Ishikawa (cell line): ENCODE measurements around the gene CLIP4.

ENCODE experiments used
- CEBPB ChIP-seq: IDR thresholded peaks from 2 replicates; pipeline ENCODE4 v1.6.1; 2012
- CREB1 ChIP-seq: IDR thresholded peaks from 2 replicates; pipeline ENCODE4 v1.6.1; 2012; ENCODE audit warnings: low read depth
- EGR1 ChIP-seq: IDR thresholded peaks from 2 replicates; pipeline ENCODE4 v1.6.1; 2012
- EP300 ChIP-seq: IDR thresholded peaks from 2 replicates; pipeline ENCODE4 v1.6.1; 2012; ENCODE audit warnings: borderline replicate concordance
- FOXM1 ChIP-seq: IDR thresholded peaks from 2 replicates; pipeline ENCODE4 v1.6.1; 2012; ENCODE audit warnings: low read depth, borderline replicate concordance
- RAD21 ChIP-seq: IDR thresholded peaks from 2 replicates; pipeline ENCODE4 v1.6.1; 2012; ENCODE audit warnings: low read depth
- TAF1 ChIP-seq: IDR thresholded peaks from 2 replicates; pipeline ENCODE4 v1.6.1; 2012; ENCODE audit warnings: low read depth, mild to moderate bottlenecking
- TCF12 ChIP-seq: IDR thresholded peaks from 2 replicates; pipeline ENCODE4 v1.6.1; 2012; ENCODE audit warnings: low read depth
- TEAD4 ChIP-seq: IDR thresholded peaks from 2 replicates; pipeline ENCODE4 v1.6.1; 2012
- YY1 ChIP-seq: IDR thresholded peaks from 2 replicates; pipeline ENCODE4 v1.6.1; 2012; ENCODE audit warnings: low read depth
- ZBTB7A ChIP-seq: IDR thresholded peaks from 2 replicates; pipeline ENCODE4 v1.6.1; 2012; ENCODE audit warnings: low read depth
- TF ChIP-seq, protein P1 (sequence below): IDR thresholded peaks from 2 replicates; pipeline ENCODE4 v1.6.1; 2012
- TF ChIP-seq, protein P2 (sequence below): IDR thresholded peaks from 2 replicates; pipeline ENCODE4 v1.6.1; 2012
- TF ChIP-seq, protein P3 (sequence below): IDR thresholded peaks from 2 replicates; pipeline ENCODE4 v1.6.1; 2012; ENCODE audit warnings: low read depth, mild to moderate bottlenecking

DNA sequence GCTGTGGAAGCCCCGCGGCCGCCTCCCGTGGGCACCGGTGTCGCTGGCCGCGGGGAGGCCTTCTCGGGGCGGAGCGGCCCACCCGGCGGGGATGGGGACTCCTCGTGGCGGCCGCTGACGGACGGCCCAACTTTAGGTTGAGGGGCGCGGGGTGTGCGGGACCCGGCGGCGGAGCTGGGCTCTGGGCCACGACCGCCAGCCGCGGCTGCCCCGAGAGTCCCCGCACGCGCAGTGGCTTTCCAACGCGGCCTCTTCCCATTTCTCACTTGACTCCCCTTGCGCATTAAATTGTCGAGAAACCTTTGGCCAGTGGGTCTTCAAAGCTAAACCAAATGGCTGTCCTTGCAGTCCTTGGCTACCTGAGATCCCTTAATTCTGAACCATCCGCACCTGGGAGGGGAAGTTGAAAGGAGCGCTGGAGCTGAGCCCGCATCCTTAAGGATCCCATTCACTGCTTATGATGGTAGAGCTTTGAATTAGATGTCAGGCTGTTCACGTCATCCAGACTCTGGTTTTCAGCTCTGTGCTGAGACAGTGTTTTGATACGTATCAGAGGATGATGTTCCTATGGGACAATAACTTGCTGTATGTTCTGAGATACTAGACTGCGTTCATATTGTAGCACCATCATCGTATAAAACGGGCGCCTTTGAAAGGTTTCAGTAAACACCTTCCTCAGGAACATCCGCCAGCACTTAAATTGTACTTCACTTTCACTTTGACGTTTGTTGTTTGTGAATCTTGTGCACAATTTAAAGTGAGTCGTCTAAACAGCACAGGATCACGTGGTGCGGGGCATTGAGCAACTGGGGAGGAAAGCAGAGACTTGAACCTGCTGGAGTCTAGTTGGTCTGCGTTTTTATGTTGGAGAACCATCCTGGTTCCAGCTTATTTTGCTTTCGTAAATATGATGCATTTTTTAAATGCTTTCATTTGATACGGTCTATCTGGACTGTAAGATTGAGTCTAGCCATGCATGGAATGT lies 874 bp downstream of the CLIP4 start:
- TF ChIP-seq, protein P1, sequence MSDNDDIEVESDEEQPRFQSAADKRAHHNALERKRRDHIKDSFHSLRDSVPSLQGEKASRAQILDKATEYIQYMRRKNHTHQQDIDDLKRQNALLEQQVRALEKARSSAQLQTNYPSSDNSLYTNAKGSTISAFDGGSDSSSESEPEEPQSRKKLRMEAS: no peak
- TF ChIP-seq CEBPB (peak; percentile 63), CREB1 (no peak), EP300 (no peak), ZBTB7A (no peak), TAF1 (peak; percentile 20; the same call in 1 of the 2 replicates), RAD21 (no peak), YY1 (no peak), EGR1 (no peak), FOXM1 (no peak), TCF12 (no peak), TEAD4 (no peak)
- TF ChIP-seq, protein P2, sequence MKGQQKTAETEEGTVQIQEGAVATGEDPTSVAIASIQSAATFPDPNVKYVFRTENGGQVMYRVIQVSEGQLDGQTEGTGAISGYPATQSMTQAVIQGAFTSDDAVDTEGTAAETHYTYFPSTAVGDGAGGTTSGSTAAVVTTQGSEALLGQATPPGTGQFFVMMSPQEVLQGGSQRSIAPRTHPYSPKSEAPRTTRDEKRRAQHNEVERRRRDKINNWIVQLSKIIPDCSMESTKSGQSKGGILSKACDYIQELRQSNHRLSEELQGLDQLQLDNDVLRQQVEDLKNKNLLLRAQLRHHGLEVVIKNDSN: peak; percentile 84
- TF ChIP-seq, protein P3, sequence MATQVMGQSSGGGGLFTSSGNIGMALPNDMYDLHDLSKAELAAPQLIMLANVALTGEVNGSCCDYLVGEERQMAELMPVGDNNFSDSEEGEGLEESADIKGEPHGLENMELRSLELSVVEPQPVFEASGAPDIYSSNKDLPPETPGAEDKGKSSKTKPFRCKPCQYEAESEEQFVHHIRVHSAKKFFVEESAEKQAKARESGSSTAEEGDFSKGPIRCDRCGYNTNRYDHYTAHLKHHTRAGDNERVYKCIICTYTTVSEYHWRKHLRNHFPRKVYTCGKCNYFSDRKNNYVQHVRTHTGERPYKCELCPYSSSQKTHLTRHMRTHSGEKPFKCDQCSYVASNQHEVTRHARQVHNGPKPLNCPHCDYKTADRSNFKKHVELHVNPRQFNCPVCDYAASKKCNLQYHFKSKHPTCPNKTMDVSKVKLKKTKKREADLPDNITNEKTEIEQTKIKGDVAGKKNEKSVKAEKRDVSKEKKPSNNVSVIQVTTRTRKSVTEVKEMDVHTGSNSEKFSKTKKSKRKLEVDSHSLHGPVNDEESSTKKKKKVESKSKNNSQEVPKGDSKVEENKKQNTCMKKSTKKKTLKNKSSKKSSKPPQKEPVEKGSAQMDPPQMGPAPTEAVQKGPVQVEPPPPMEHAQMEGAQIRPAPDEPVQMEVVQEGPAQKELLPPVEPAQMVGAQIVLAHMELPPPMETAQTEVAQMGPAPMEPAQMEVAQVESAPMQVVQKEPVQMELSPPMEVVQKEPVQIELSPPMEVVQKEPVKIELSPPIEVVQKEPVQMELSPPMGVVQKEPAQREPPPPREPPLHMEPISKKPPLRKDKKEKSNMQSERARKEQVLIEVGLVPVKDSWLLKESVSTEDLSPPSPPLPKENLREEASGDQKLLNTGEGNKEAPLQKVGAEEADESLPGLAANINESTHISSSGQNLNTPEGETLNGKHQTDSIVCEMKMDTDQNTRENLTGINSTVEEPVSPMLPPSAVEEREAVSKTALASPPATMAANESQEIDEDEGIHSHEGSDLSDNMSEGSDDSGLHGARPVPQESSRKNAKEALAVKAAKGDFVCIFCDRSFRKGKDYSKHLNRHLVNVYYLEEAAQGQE: no peak
